ENCODE results near the gene DOCK2.

The DOCK2 gene

GRCh38 chr5:170103447-170103846, 466.4 kb downstream of the DOCK2 start:
- H3K4me1 ChIP-seq (ENCODE audit: control insufficient read depth, insufficient read depth, low read length), result no peaks in the 10 kb centered on the region
- H3K27me3 ChIP-seq (ENCODE audit: control insufficient read depth, insufficient read depth, low read length), result no peaks in the 10 kb centered on the region
- no peaks in the 10 kb centered on the region for H3K9me3 ChIP-seq (ENCODE audit: control insufficient read depth, low read length)
- no peak overlapping the region for H3K4me3 ChIP-seq (ENCODE audit: low read length)
- no peak overlapping the region for H3K9ac ChIP-seq (ENCODE audit: low read length)
- no peaks in the 10 kb centered on the region for H3K36me3 ChIP-seq (ENCODE audit: control insufficient read depth, insufficient read depth, low read length)

DNA sequence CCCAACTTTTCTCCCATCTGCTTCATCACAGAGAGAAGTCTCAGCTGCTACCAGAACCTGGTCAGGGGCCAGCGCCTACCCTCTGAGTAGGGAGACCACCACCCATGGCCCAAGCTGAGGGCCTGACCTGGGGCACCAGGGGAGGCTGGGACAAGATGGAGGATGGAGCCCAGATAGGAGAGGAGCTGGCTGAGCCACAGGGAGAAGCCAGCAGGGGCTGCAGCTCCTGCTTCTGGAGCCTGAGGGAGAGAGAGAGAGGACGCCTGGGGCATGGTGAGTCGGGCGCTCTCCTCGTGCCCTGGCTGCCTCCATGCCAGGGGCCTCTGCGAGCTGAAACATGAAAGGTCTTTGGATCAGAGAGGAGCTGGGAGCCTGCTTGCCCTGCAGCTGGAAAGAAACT, 467.2 kb downstream of the DOCK2 start:
- Histone ChIP-seq H3K9ac (ENCODE audit: low read length) (no peak overlapping the region), H3K4me1 (ENCODE audit: control insufficient read depth, insufficient read depth, low read length) (no peaks in the 10 kb centered on the region), H3K27me3 (ENCODE audit: control insufficient read depth, insufficient read depth, low read length) (no peaks in the 10 kb centered on the region), H3K9me3 (ENCODE audit: control insufficient read depth, low read length) (no peaks in the 10 kb centered on the region), H3K4me3 (ENCODE audit: low read length) (no peak overlapping the region), H3K36me3 (ENCODE audit: control insufficient read depth, insufficient read depth, low read length) (no peaks in the 10 kb centered on the region)

DNA sequence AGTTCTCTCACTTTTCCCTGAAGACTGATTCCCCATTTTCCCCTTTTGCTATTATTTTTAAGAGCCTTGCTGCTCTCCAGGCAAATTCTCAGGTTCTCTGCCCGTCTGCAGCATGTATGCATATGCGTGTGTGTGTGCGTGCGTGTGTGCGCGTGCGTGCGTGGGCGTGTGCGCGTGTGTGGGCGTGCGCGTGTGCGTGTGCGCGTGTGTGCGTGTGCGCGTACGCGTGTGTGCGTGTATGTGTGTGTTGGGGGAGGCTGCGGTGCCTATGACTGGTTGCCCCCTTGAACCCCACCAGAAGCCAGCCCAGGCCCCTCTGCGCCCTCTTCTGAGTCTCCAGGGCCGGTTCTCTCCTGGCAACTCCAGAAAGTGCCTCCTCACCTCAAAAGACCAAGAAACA, 467.6 kb downstream of the DOCK2 start:
- no peak overlapping the region for H3K4me3 ChIP-seq (ENCODE audit: low read length)
- H3K36me3 ChIP-seq (ENCODE audit: control insufficient read depth, insufficient read depth, low read length), result no peaks in the 10 kb centered on the region
- no peaks in the 10 kb centered on the region for H3K27me3 ChIP-seq (ENCODE audit: control insufficient read depth, insufficient read depth, low read length)
- H3K9me3 ChIP-seq (ENCODE audit: control insufficient read depth, low read length), result no peaks in the 10 kb centered on the region
- H3K4me1 ChIP-seq (ENCODE audit: control insufficient read depth, insufficient read depth, low read length), result no peaks in the 10 kb centered on the region
- no peak overlapping the region for H3K9ac ChIP-seq (ENCODE audit: low read length)

DNA sequence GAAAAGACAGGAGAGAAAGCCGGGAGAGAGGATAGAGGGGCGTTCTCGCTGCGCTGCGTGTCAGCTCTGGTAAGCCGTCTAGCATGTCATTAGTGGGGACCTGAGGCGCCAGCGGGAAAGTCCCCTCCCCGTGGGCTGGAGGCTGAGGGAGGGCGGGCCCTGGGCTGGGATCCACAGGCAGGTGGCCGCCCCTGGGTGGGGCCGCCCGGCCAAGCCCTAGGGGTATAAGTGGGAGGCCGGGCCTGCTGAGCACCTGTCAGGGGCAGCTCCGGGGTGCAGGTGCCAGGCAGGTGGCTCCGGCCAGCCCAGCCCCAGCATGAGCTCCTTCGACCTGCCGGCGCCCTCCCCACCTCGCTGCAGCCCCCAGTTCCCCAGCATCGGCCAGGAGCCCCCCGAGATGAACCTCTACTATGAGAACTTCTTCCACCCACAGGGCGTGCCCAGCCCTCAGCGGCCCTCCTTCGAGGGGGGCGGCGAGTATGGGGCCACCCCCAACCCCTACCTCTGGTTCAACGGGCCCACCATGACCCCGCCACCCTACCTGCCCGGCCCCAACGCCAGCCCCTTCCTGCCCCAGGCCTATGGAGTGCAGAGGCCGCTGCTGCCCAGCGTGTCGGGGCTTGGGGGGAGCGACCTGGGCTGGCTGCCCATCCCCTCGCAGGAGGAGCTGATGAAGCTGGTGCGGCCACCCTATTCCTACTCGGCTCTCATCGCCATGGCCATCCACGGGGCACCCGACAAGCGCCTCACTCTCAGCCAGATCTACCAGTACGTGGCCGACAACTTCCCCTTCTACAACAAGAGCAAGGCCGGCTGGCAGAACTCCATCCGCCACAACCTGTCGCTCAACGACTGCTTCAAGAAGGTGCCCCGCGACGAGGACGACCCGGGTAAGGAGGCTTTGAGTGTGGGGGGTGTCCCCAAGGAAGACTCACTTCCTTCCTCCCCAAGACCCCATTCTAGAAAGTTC, 468.9 kb downstream of the DOCK2 start, which contains the start of gene FOXI1:
Gene FOXI1, plus strand, starts transcription at position 256 of the 970 bp plus-strand sequence. Its CDS starts 61 bp downstream, at position 317.
- Histone ChIP-seq H3K4me3 (ENCODE audit: low read length) (no peak within 1 kb of the TSS), H3K9me3 (ENCODE audit: control insufficient read depth, low read length) (no peaks in the 10 kb centered on the region), H3K9ac (ENCODE audit: low read length) (no peak within 1 kb of the TSS), H3K4me1 (ENCODE audit: control insufficient read depth, insufficient read depth, low read length) (no peaks in the 10 kb centered on the region), H3K27me3 (ENCODE audit: control insufficient read depth, insufficient read depth, low read length) (no peaks in the 10 kb centered on the region), H3K36me3 (ENCODE audit: control insufficient read depth, insufficient read depth, low read length) (no peaks in the 10 kb centered on the region)

DNA sequence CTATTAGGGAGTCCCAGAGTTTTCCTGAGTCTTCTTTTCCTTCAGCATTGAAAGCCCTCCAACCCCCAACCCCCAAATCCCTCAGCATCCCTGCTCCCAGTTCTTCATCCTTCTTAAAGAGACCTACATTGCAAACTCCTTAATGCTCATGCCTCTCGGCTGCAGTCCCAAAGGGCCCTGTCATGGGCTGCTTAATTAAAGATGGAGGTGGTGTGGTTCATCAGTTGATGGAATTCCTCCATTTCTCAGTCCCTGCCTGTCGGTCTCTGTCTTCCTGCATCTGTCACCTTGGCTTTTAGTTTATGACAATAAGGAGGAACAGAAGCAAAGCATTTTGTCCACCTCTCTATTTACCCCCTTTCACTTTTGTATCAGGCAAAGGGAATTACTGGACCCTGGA, 470.6 kb downstream of the DOCK2 start:
- H3K27me3 ChIP-seq (ENCODE audit: control insufficient read depth, insufficient read depth, low read length), result no peaks in the 10 kb centered on the region

DNA sequence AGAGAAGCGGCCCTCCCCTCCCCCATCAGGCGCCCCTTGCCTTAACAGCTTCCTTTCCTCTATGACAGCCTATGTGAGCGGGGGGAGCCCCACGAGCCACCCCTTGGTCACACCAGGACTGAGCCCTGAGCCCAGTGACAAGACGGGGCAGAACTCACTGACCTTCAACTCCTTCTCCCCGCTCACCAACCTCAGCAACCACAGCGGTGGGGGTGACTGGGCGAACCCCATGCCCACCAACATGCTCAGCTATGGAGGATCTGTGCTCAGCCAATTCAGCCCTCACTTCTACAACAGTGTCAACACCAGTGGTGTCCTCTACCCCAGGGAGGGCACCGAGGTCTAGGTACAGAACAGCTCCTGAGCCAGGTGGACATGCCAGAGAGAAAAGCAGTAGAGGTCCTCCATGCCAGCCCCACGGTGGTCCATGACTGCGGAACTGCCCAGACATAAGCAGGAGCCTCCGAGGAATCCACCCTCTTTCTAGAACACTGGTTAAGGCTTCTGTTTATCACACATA, 471.3 kb downstream of the DOCK2 start:
- no peaks in the 10 kb centered on the region for H3K36me3 ChIP-seq (ENCODE audit: control insufficient read depth, insufficient read depth, low read length)
- H3K9ac ChIP-seq (ENCODE audit: low read length), result no peak overlapping the region
- H3K4me3 ChIP-seq (ENCODE audit: low read length), result no peak overlapping the region
- no peaks in the 10 kb centered on the region for H3K9me3 ChIP-seq (ENCODE audit: control insufficient read depth, low read length)
- H3K4me1 ChIP-seq (ENCODE audit: control insufficient read depth, insufficient read depth, low read length), result no peaks in the 10 kb centered on the region
- no peaks in the 10 kb centered on the region for H3K27me3 ChIP-seq (ENCODE audit: control insufficient read depth, insufficient read depth, low read length)

More for the DNA sequence above, 470.6 kb downstream of the DOCK2 start:
- Histone ChIP-seq H3K4me3 (ENCODE audit: low read length) (no peak overlapping the region), H3K4me1 (ENCODE audit: control insufficient read depth, insufficient read depth, low read length) (no peaks in the 10 kb centered on the region), H3K36me3 (ENCODE audit: control insufficient read depth, insufficient read depth, low read length) (no peaks in the 10 kb centered on the region), H3K9me3 (ENCODE audit: control insufficient read depth, low read length) (no peaks in the 10 kb centered on the region), H3K9ac (ENCODE audit: low read length) (no peak overlapping the region)

DNA sequence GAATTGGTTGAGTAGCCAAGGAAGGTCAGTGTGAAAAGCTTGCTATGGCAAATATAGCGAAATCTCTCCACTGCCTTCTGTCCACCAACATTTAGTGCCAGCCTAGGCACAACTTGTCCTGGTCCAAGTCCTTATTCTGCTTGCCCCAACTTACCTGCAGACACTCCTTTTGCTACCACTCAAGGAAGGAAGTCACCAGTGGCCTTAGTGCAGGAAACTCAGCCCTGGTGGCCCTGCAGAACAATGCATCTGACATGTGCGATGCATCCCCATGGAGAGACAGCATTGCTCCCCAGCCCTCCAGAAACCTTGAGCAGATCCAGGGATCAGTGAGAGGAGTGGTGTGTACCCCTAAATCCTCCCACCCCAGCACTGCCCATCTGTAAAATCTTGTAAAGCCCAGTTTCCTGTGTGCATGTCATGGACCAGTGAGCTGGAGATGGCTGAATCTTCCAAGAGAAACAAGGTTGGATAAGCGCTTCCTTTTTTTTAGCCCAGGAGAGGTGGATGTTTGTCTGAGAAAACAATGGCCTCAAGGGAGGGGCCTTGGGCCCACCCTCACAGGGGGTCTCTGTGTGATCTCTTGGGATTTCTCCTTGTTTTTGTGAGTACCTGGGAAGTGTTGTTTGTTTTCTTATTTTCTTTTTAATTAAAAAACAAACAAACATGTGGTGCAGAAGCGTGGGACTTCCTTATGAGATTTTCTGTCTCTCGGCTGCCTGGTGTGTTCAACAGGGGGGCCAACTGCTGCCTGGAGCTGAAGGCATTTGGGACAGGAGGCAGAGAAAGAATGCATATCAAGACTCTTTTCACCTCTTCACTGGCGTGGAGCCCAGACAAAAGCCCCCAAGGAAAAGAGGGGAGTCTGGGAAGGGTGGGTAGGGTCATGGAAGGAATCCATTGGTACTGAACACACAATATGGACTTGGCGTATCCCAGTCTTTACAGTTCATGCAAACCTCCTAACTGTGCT, 472.3 kb downstream of the DOCK2 start:
- Histone ChIP-seq H3K9ac (ENCODE audit: low read length) (no peak overlapping the region), H3K27me3 (ENCODE audit: control insufficient read depth, insufficient read depth, low read length) (no peaks in the 10 kb centered on the region), H3K4me3 (ENCODE audit: low read length) (no peak overlapping the region), H3K36me3 (ENCODE audit: control insufficient read depth, insufficient read depth, low read length) (no peaks in the 10 kb centered on the region), H3K9me3 (ENCODE audit: control insufficient read depth, low read length) (no peaks in the 10 kb centered on the region), H3K4me1 (ENCODE audit: control insufficient read depth, insufficient read depth, low read length) (no peaks in the 10 kb centered on the region)

DNA sequence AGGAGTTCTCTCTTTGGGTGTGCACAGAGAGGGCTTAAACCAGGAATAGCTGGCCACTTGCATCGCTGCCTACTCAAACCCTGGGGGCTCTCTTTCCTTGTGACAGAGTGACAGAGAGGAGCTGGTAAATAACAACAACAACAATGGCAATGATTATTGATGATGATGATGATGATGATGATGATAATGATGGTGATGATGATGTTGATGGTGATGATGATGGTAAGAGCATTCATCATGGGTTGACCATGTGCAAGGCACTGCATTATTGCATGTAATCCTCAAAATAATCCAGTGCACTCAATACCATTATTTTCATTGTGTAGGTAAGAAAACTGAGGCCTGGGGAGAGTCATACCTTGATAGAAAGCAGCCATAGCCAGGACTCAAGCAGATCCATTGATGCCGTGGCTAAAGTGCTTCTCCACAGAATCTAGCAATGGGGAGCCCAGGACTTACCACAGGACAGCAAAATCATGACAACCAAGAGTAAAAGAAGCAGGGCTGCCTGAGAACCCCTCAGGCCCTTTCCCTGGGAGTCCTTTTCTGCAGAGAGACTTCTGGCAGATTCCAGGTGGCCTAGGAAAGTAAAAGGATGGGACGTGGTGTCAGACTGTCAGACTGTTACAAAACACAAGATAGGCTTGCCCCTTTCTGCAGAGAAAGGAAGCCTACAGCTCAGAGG, 473.5 kb downstream of the DOCK2 start:
- Histone ChIP-seq H3K4me1 (ENCODE audit: control insufficient read depth, insufficient read depth, low read length) (no peaks in the 10 kb centered on the region), H3K9ac (ENCODE audit: low read length) (no peak overlapping the region), H3K4me3 (ENCODE audit: low read length) (no peak overlapping the region), H3K36me3 (ENCODE audit: control insufficient read depth, insufficient read depth, low read length) (no peaks in the 10 kb centered on the region), H3K27me3 (ENCODE audit: control insufficient read depth, insufficient read depth, low read length) (no peaks in the 10 kb centered on the region), H3K9me3 (ENCODE audit: control insufficient read depth, low read length) (no peaks in the 10 kb centered on the region)

DNA sequence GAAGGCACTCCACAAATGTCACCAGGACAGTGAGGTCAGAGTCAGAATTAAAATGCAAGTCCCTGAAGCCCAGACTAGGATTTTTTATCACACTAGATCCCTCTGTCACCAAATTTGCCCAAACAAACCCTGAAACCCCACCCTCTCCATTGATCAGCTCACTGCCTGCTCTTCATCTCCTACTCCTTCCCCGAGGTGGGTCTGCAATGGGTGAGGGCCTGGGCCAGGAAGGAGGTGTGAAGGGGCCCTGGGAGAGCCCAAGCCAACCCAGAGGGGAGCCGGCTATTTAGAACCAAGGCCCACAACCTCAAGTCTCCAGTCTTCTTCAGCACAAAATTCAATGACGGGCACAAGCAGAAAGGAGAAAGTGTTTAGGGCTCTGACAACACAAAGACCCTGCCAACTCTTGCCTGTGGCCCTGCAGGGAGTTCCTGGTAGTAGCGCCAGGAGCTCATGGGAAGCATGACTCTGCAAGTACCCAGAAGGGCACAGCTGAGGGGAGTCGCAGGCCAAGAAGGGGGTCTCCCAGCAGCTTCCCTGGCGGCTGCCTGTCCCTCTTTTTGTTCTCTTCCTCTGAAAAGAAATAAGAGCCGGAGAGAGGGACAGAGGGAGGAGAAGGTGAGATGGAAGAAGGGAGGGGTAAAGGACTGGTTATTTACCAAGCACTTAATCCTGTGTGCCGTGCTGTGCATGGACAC, 474.2 kb downstream of the DOCK2 start:
- Histone ChIP-seq H3K9ac (ENCODE audit: low read length) (no peak overlapping the region), H3K4me1 (ENCODE audit: control insufficient read depth, insufficient read depth, low read length) (no peaks in the 10 kb centered on the region), H3K36me3 (ENCODE audit: control insufficient read depth, insufficient read depth, low read length) (no peaks in the 10 kb centered on the region), H3K4me3 (ENCODE audit: low read length) (no peak overlapping the region), H3K27me3 (ENCODE audit: control insufficient read depth, insufficient read depth, low read length) (no peaks in the 10 kb centered on the region), H3K9me3 (ENCODE audit: control insufficient read depth, low read length) (no peaks in the 10 kb centered on the region)

GRCh38 chr5:170112876-170113521, 475.9 kb downstream of the DOCK2 start:
- Histone ChIP-seq H3K9me3 (ENCODE audit: control insufficient read depth, low read length) (no peaks in the 10 kb centered on the region), H3K36me3 (ENCODE audit: control insufficient read depth, insufficient read depth, low read length) (no peaks in the 10 kb centered on the region), H3K4me1 (ENCODE audit: control insufficient read depth, insufficient read depth, low read length) (no peaks in the 10 kb centered on the region), H3K9ac (ENCODE audit: low read length) (no peak overlapping the region), H3K4me3 (ENCODE audit: low read length) (no peak overlapping the region), H3K27me3 (ENCODE audit: control insufficient read depth, insufficient read depth, low read length) (no peaks in the 10 kb centered on the region)

DNA sequence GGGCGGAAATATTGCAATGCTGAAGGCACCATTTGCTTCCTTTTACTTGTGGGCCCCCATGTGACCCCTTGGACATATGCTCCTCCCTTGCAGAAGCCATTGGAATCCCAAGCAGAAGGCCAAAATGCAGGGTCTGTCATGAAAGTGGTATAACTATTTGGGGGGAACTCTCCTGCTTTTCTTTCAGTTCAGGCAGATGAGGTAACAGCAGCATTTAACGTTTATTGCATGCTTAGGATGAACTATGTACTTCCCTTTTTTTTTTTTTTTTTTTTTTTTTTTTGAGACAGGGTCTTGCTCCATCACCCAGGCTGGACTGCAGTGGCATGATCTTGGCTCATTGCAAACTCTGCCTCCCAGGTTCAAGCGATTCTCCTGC, 476.4 kb downstream of the DOCK2 start:
- Histone ChIP-seq H3K36me3 (ENCODE audit: control insufficient read depth, insufficient read depth, low read length) (no peaks in the 10 kb centered on the region), H3K9me3 (ENCODE audit: control insufficient read depth, low read length) (no peaks in the 10 kb centered on the region), H3K4me1 (ENCODE audit: control insufficient read depth, insufficient read depth, low read length) (no peaks in the 10 kb centered on the region), H3K9ac (ENCODE audit: low read length) (no peak overlapping the region), H3K4me3 (ENCODE audit: low read length) (no peak overlapping the region), H3K27me3 (ENCODE audit: control insufficient read depth, insufficient read depth, low read length) (no peaks in the 10 kb centered on the region)
